Ovary (tissue), 9 donors: Measurements from ENCODE around the gene RBMX2. TPM values are rescaled to one million over a fixed set of nuclear protein-coding genes. Genes with fewer than 3 reads are reported as not detected.
"Not testable (repeated sequence)": the region's sequence is repeated elsewhere in the genome, so short reads cannot be mapped to it uniquely, and the experiment has no call there.

Experiments used
- DNase-seq, 5 donors: peaks; one replicate each; pipeline ENCODE4 v3.0.0-alpha.2; 2019 to 2020
- H3K27ac ChIP-seq, 2 donors: fragments of 200-600 bp; one replicate each; pipeline versions ENCODE4 v1.5.1 to v1.8.0; 2019 to 2022
- H3K27me3 ChIP-seq: fragments of 200-600 bp; one replicate; pipeline ENCODE4 v1.8.0; 2022
- H3K36me3 ChIP-seq: fragments of 200-600 bp; sonication (generic); one replicate; pipeline ENCODE4 v1.5.1; 2019
- H3K4me1 ChIP-seq: one replicate; pipeline ENCODE4 v1.8.1; 2013; ENCODE audit warnings: mild to moderate bottlenecking, moderate library complexity; ENCODE audit not compliant: insufficient read depth
- H3K4me3 ChIP-seq: fragments of 200-600 bp; sonication (generic); one replicate; pipeline ENCODE4 v1.5.1; 2017
- H3K9me3 ChIP-seq, 2 donors: fragments of 200-600 bp in 1 of 2; sonication (generic) in 1 of 2; one replicate each; pipeline versions ENCODE4 v1.5.1 to v1.8.1; 2013 to 2019; ENCODE audit warnings: mild to moderate bottlenecking in 1 of 2, moderate library complexity in 1 of 2
- EP300 ChIP-seq: sonication (generic); formaldehyde crosslinking; IDR thresholded peaks from one replicate; pipeline ENCODE4 v1.6.1; 2017; ENCODE audit warnings: antibody characterized with exemption
- POLR2A ChIP-seq: fragments of 450-650 bp; IDR thresholded peaks from one replicate; pipeline ENCODE4 v1.6.1; 2017; ENCODE audit warnings: antibody characterized with exemption, mild to moderate bottlenecking, moderate library complexity
- WGBS, 3 donors: extraction: QIAGEN DNeasy Blood & Tissue Kit in 1 of 3; methylation state at CpG; one replicate each; pipeline versions ENCODE4 v1.1.5 to v1.1.7; 2013 to 2017; 5-methylcytosine and 5-hydroxymethylcytosine counted together
- intact Hi-C, 4 donors: fragments of 100-400 bp; cut with DNase I; formaldehyde crosslinking; loops; one replicate each; pipeline versions ENCODE4 v1.11.0 to v1.15.1; 2022 to 2023
- polyA plus RNA-seq, 2 donors: library from polyadenylated mRNA; stranded (reverse); fragments of 200-250 nt in 1 of 2; fragments of 350-450 nt in 1 of 2; fragmentation: Illumina TruSeq in 1 of 2; extraction: RNeasy Lipid Tissue Mini Kit (QIAGEN cat#74804) in 1 of 2; gene quantifications; one replicate each; pipeline ENCODE4 v1.2.3, GENCODE V29; 2013 to 2014
- total RNA-seq, 7 donors: library from RNA; depleted of rRNA in 2 of 7; stranded (reverse); fragments of >200 nt in 2 of 7; fragmentation: NEBNext Ultra II Directional in 3 of 7; extraction: Animal tissue kit (Norgen Biotek cat#: 25700) in 3 of 7; gene quantifications; one replicate each; pipeline versions ENCODE4 v1.1.0 to v1.2.4, GENCODE V29; 2016 to 2023
- TF ChIP-seq, protein P1 (sequence below), 3 donors: fragments of 450-650 bp in 2 of 3; fragments of 200-600 bp in 1 of 3; IDR thresholded peaks; one replicate each; pipeline versions ENCODE4 v1.5.1 to v1.8.0; 2016 to 2022; ENCODE audit warnings: antibody characterized with exemption in 3 of 3, mild to moderate bottlenecking in 1 of 3
- donor health status: DM: no; HTN: no; CAD: no; lungs with moderate emphysema.
- donor health status: DM: no; HTN: no; CAD: no.
- donor health status: Bipolar disorder and iron deficiency.
- donor health status: DM: yes; HTN: yes; CAD: no.
- donor health status: DM: no; HTN: no; CAD: no.
- donor health status: DM: yes; HTN: yes; CAD: no.

Gene RBMX2
- total and polyA plus RNA-seq, 9 donors, result 12.8 to 50.2 (median 18.1) TPM

DNA sequence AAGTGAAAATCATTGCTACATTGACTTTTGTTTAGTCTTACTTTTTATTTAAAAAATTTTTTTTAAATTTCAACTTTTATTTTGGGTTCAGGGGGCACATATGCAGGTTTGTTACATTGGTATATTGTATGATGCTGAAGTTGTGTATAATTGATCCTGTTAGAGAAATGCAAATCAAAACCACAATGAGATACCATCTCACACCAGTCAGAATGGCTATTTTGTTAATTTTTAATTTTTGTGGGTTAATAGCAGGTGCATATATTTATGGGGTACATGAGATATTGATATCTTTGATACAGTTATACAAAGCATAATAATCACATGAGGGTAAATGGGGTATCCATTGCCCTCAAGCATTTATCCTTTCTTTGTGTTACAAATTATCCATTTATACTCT lies 34.1 kb downstream of the RBMX2 start:
- H3K4me1 ChIP-seq, result no peaks in the 10 kb centered on the region
- no peaks in the 10 kb centered on the region for H3K9me3 ChIP-seq
- no peak overlapping the region for H3K27ac ChIP-seq
- H3K4me3 ChIP-seq, result no peak overlapping the region
- H3K36me3 ChIP-seq, result no peaks in the 10 kb centered on the region
- no peak for DNase-seq
- intact Hi-C loops, result no loop called here
- TF ChIP-seq, protein P1, sequence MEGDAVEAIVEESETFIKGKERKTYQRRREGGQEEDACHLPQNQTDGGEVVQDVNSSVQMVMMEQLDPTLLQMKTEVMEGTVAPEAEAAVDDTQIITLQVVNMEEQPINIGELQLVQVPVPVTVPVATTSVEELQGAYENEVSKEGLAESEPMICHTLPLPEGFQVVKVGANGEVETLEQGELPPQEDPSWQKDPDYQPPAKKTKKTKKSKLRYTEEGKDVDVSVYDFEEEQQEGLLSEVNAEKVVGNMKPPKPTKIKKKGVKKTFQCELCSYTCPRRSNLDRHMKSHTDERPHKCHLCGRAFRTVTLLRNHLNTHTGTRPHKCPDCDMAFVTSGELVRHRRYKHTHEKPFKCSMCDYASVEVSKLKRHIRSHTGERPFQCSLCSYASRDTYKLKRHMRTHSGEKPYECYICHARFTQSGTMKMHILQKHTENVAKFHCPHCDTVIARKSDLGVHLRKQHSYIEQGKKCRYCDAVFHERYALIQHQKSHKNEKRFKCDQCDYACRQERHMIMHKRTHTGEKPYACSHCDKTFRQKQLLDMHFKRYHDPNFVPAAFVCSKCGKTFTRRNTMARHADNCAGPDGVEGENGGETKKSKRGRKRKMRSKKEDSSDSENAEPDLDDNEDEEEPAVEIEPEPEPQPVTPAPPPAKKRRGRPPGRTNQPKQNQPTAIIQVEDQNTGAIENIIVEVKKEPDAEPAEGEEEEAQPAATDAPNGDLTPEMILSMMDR (IDR thresholded peaks at IDR 0.05), result no peak
- TF ChIP-seq EP300 (no peak), POLR2A (no peak)
- H3K27me3 ChIP-seq, result no peaks in the 10 kb centered on the region

DNA sequence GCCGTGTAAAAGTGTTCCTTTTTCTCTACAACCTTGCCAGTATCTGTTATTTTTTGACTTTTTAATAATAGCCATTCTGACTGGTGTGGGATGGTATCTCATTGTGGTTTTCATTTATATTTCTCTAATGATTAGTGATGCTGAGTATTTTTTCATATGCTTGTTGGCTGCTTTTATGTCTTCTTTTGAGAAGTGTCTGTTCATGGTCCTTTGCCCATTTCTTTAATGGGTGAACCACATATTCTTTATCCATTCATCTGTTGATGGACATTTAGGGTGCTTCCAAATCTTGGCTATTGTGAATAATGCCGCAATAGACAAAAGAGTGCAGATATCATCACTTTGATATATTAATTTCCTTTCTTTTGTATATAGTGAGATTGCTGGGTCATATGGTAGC lies 36.2 kb downstream of the RBMX2 start:
- H3K27me3 ChIP-seq, intact Hi-C loops, H3K9me3 ChIP-seq, H3K4me3 ChIP-seq, DNase-seq, H3K4me1 ChIP-seq, H3K36me3 ChIP-seq, H3K27ac ChIP-seq: not testable (repeated sequence)
- WGBS, 3 donors, result 76 to 81% (median 79%) methylated on average over 2 of the region's 2 CpGs

DNA sequence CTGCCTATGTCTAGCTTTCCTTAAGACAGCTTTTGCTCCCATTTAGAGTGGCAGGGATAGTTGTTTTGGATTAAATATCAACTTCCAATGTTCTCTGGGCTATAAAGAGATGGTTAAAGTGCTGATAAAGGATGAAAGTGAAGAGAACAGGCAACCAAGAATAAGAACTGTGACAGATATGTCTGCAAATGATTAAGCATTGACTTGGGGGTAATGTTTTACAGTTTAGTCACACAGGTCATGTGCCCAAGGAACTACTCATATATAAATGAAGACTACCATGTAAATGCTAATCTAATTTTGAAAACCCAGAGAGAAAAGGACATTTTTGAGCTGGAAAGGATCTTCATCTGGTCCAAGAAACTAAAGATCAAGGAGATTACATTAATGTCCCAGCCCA lies 42.1 kb downstream of the RBMX2 start:
- no peaks in the 10 kb centered on the region for H3K4me1 ChIP-seq
- no peak overlapping the region for H3K27ac ChIP-seq
- H3K9me3 ChIP-seq, result no peaks in the 10 kb centered on the region
- H3K27me3 ChIP-seq, result no peaks in the 10 kb centered on the region
- DNase-seq, result no peak
- H3K36me3 ChIP-seq, result no peaks in the 10 kb centered on the region
- intact Hi-C loops, result no loop called here
- TF ChIP-seq POLR2A (no peak), EP300 (no peak)
- TF ChIP-seq, protein P1 (IDR thresholded peaks at IDR 0.05), result no peak
- H3K4me3 ChIP-seq, result no peak overlapping the region

DNA sequence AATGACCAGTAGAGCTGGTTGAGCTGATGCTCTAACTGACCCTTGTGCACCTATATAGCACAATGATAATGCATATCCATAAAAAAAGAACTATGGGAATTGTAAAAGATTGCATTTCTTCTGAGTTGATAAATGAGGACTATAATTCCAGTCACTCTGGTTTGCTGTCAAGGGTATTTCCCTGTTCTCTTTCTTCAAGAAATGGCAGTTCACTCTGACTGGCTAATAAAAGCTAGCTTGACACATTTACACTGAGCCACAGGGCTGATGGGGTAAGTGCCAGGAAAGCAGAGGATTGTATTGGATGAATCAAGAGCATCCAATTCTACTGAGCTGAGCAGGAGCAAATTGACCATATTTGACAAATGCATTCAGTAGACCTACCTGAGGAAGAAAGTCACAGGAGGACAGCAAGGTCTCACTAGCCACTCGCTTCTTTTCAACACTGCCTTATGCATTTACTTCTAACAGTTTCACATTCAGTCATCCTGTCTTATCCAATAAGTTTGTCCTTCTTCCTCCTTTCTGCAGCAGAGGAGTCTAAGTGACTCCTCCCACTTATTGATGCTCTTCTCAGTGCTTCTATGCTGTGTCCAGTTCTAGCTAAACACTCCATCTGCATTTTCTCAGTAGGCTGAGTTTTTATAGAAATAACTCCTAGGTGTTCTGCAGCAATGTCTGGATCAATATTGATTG lies 43.0 kb downstream of the RBMX2 start:
- Histone ChIP-seq H3K9me3 (no peaks in the 10 kb centered on the region), H3K4me1 (no peaks in the 10 kb centered on the region), H3K27ac (no peak overlapping the region), H3K27me3 (no peaks in the 10 kb centered on the region), H3K36me3 (no peaks in the 10 kb centered on the region), H3K4me3 (no peak overlapping the region)
- intact Hi-C loops, result no loop called here
- 71 to 87% (median 85%) methylated on average over 1 of the region's 1 CpG for WGBS, 3 donors
- DNase-seq, result no peak
- TF ChIP-seq POLR2A, result no peak
- no peak for TF ChIP-seq EP300
- TF ChIP-seq, protein P1 (IDR thresholded peaks at IDR 0.05), result no peak

DNA sequence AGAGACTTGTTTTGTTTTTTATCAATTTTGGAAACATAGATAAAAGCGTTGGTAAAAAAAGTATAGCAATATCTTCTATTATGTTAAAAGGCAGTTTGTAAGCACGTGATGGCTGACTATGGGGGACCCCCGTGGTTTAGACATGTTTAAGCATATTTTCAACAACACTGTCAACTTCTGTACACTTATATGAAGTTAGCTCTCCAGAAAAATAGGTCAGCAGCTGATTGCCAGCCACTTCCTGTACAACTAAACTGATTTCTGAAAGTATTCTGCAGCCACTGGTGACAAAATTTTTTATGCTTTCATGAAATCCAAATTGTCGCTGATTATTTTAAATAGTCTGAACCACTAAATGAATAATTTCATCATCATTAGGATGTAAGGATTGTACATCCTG lies 45.2 kb downstream of the RBMX2 start:
- Histone ChIP-seq H3K27ac (no peak overlapping the region), H3K27me3 (no peaks in the 10 kb centered on the region), H3K4me3 (no peak overlapping the region), H3K36me3 (no peaks in the 10 kb centered on the region), H3K4me1 (no peaks in the 10 kb centered on the region), H3K9me3 (no peaks in the 10 kb centered on the region)
- WGBS, 3 donors, result 35 to 55% (median 41%) methylated on average over 4 of the region's 4 CpGs
- intact Hi-C loops, result no loop called here
- no peak for DNase-seq
- TF ChIP-seq POLR2A (no peak), EP300 (no peak)
- TF ChIP-seq, protein P1 (IDR thresholded peaks at IDR 0.05), result no peak

Other genes with a start within 250 kb of the RBMX2 start
- gene AIFM1, start 236.1 kb upstream of the RBMX2 start, total RNA-seq, result 10 to 100 TPM in 6 of 7 donors, 1 to 10 TPM in 1; 5.2 to 25.6 (median 20.5) TPM
- 10 to 100 TPM; 11.7 to 51.4 TPM for gene AIFM1, start 236.1 kb upstream of the RBMX2 start, polyA plus RNA-seq
- 1 to 10 TPM in 4 of 7 donors, under 1 TPM in 3; 0.24 to 3.3 (median 2.0) TPM for gene RAB33A, start 230.0 kb upstream of the RBMX2 start, total RNA-seq
- 1 to 10 TPM; 1.3 to 1.8 TPM for gene RAB33A, start 230.0 kb upstream of the RBMX2 start, polyA plus RNA-seq
- gene ZNF280C, start 133.1 kb upstream of the RBMX2 start, total RNA-seq, result 1 to 10 TPM; 2.3 to 8.0 (median 4.9) TPM
- 1 to 10 TPM; 2.0 to 2.9 TPM for gene ZNF280C, start 133.1 kb upstream of the RBMX2 start, polyA plus RNA-seq
- gene SLC25A14, start 62.1 kb upstream of the RBMX2 start, total RNA-seq, result 10 to 100 TPM in 3 of 7 donors, 1 to 10 TPM in 4; 6.8 to 15.1 (median 10.0) TPM
- gene SLC25A14, start 62.1 kb upstream of the RBMX2 start, polyA plus RNA-seq, result 10 to 100 TPM; 12.4 to 16.3 TPM
- gene GPR119, start 16.3 kb upstream of the RBMX2 start, total RNA-seq, result not detected
- not detected for gene GPR119, start 16.3 kb upstream of the RBMX2 start, polyA plus RNA-seq